SK-N-MC (cell line): ENCODE results near the gene BAG3.

ENCODE experiments used
- DNase-seq: peaks from one replicate; pipeline ENCODE4 v3.0.0-alpha.2; 2011; ENCODE audit warnings: low read depth, low spot score
- H3K27ac ChIP-seq: fragments of 200-600 bp; sonication (generic); 2 replicates; pipeline ENCODE4 v1.5.1; 2016; ENCODE audit warnings: mixed run types
- H3K36me3 ChIP-seq: fragments of 200-600 bp; sonication (generic); 2 replicates; pipeline ENCODE4 v1.6.1; 2017; ENCODE audit warnings: antibody characterized with exemption, low read length, mixed read lengths; ENCODE audit not compliant: insufficient read depth
- H3K4me3 ChIP-seq: fragments of 200-600 bp; sonication (generic); 2 replicates; pipeline ENCODE4 v1.5.1; 2016
- H3K9ac ChIP-seq: fragments of 200-600 bp; sonication (generic); 2 replicates; pipeline ENCODE4 v1.8.0; 2017; ENCODE audit warnings: mixed run types, mixed read lengths; ENCODE audit not compliant: insufficient read length
- H3K9me3 ChIP-seq: fragments of 200-600 bp; sonication (generic); 2 replicates; pipeline ENCODE4 v1.6.1; 2017; ENCODE audit warnings: low read depth, mild to moderate bottlenecking, antibody characterized with exemption, low read length, moderate library complexity, mixed read lengths
- EZH2 ChIP-seq: fragments of 200-600 bp; sonication (generic); IDR thresholded peaks from one replicate; pipeline ENCODE4 v1.6.1; 2017; ENCODE audit warnings: antibody characterized with exemption
- FOXP2 ChIP-seq: optimal IDR thresholded peaks from 2 replicates; pipeline ENCODE3; 2011; ENCODE audit warnings: mild to moderate bottlenecking, moderate library complexity; ENCODE audit not compliant: insufficient read depth; ENCODE audit errors: extremely low read length, control extremely low read depth
- POLR2AphosphoS5 ChIP-seq: IDR thresholded peaks from 2 replicates; pipeline ENCODE4 v1.6.1; 2012; ENCODE audit warnings: mild to moderate bottlenecking, low read depth, low read length, borderline replicate concordance

The BAG3 gene

DNA sequence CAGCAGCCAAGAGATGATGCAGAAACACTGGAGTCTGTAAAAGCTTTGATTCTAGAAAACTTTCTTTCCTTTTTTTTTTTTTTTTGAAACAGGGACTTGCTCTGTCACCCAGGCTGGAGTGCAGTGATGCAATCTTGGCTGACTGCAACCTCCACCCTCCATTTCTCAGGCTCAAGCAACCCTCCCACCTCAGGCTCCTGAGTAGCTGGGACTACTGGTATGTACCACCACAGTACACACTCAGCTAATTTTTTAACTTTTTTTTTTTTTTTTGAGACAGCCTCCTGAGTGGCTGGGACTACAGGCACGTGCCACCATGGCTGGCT lies 17.0 kb upstream of the BAG3 start:
- no peak overlapping the region for H3K9ac ChIP-seq
- H3K4me3 ChIP-seq: no peak overlapping the region
- H3K27ac ChIP-seq: 0 out of 2 replicates have a peak overlapping the region, but pooled peaks have one; percentile 36
- H3K36me3 ChIP-seq: no peaks in the 10 kb centered on the region
- DNase-seq: no peak
- no peak for TF ChIP-seq FOXP2
- TF ChIP-seq POLR2AphosphoS5: no peak
- TF ChIP-seq EZH2: no peak
- no peaks in the 10 kb centered on the region for H3K9me3 ChIP-seq

DNA sequence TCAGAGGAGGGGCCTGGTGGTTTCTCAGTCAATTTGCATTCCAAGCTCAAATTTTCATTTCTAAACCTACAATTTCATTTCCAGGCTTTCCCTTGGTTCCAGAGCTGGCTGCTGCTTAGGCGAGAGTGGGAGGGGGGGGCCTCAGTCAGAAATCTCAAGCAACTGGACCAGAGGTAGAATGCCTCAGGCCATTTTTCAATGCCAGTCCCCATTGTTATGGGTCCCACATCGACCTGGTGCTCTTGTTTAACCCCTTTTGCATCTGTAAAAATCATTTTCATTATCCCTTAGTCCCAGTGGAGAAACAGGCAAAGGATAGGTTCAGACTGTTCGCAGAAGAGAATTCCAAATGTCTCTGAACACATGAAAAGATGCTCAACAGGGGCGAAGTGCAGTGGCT lies 13.5 kb upstream of the BAG3 start:
- Histone ChIP-seq H3K9me3 (no peaks in the 10 kb centered on the region), H3K27ac (no peak overlapping the region), H3K36me3 (no peaks in the 10 kb centered on the region), H3K9ac (no peak overlapping the region), H3K4me3 (no peak overlapping the region)
- TF ChIP-seq EZH2 (no peak), POLR2AphosphoS5 (no peak), FOXP2 (no peak)
- DNase-seq: no peak

DNA sequence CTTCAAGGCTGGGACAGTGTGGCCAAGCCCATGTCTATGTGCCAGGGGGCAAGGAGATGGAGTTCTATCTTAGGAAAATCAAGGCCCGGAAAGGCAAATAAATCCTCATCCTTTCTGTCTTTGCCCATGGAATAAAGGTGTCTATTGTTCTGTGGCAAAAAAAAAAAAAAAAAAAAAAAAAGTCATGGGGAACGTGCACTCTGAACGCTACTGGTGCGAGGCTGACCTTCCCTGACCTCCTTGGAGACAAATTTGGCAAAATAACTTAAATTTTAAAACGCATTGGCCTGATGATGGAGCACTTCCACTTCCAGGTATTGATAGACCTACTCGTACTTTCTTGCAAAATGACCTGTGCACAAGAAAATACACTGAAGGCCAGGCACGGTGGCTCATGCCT lies 12.2 kb upstream of the BAG3 start:
- Histone ChIP-seq H3K4me3 (no peak overlapping the region), H3K27ac (no peak overlapping the region), H3K36me3 (no peaks in the 10 kb centered on the region), H3K9me3 (no peaks in the 10 kb centered on the region), H3K9ac (no peak overlapping the region)
- DNase-seq: no peak
- TF ChIP-seq FOXP2: no peak
- TF ChIP-seq EZH2: no peak
- TF ChIP-seq POLR2AphosphoS5: no peak

GRCh38 chr10:119640384-119640783 lies 10.8 kb upstream of the BAG3 start:
- Histone ChIP-seq H3K27ac (no peak overlapping the region), H3K36me3 (no peaks in the 10 kb centered on the region), H3K9ac (no peak overlapping the region), H3K4me3 (no peak overlapping the region), H3K9me3 (no peaks in the 10 kb centered on the region)
- TF ChIP-seq EZH2 (no peak), FOXP2 (no peak)
- DNase-seq: no peak

DNA sequence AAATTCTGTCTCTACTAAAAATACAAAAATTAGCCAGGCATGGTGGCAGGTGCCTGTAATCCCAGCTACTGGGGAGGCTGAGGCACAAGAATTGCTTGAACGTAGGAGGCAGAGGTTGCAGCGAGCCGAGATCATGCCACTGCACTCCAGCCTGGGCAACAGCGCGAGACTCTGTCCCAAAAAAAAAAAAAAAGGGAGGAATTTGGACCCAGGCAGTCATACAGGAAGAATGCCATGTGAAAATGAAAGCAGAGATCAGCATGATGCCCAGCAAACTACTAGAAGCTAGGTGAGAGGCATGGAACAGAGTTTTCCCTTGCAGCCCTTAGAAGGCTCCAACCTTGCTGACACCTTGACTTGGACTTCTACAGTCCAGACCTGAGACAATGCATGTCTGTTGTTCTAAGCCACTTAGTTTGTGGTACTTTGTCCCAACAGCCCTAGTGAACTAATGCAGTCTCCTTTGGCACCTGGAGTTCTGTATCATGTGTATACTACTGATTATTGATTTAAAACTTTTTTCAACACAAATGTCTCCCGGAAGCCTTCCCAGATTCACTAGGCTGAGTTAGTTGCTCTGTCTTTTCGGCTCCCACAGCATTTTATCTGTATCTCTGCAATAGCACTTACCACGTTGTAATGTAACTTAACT lies 10.2 kb upstream of the BAG3 start:
- Histone ChIP-seq H3K9ac (no peak overlapping the region), H3K9me3 (no peaks in the 10 kb centered on the region), H3K27ac (no peak overlapping the region), H3K4me3 (no peak overlapping the region), H3K36me3 (no peaks in the 10 kb centered on the region)
- no peak for DNase-seq
- TF ChIP-seq EZH2: no peak

GRCh38 chr10:119642556-119643111 lies 8.5 kb upstream of the BAG3 start:
- no peak overlapping the region for H3K9ac ChIP-seq
- H3K27ac ChIP-seq: no peak overlapping the region
- no peak overlapping the region for H3K4me3 ChIP-seq
- TF ChIP-seq FOXP2 (no peak), EZH2 (no peak), POLR2AphosphoS5 (no peak)
- H3K9me3 ChIP-seq: no peaks in the 10 kb centered on the region
- no peak for DNase-seq
- no peaks in the 10 kb centered on the region for H3K36me3 ChIP-seq

DNA sequence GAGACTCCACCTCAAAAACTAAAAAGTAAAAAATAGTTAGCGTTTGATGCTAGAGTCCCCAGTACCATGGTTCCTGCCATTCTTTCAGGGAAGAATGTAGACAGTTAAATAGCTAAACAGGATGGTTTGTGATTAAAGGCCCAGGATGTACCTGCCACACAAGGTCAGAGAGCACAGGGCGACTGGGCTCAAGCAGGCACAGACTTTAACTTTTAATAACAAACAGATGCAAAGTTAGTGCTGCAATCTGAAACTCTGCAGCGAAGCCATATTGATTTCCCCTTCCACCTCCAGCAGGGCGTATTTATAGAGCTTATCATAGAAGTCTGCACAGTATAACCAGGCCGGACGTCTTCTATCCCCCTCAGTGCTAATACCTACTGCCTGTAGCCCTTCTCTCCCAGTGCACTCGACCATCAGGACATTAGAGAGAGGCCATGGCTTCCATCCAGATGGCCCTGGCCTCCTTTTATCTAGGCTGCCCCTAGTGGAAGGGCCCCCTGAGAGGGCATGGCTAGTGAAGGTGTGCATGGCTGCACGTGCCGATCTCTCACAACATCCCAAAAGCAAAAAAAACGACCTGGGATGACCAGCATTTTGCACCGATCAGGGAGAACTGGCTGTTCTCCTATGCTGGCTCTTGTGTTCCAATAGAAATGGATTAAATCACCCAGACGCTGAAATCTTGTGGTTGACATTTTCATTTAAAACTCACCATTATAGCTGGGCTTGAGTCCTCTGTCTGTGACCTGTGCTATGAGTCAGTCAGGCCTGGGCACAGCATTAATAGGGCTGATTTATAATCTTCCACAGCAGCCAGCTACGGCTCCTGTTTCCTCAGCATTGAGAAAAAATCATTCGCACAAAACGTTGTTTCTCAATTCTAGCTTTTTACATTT lies 7.6 kb upstream of the BAG3 start:
- H3K4me3 ChIP-seq: no peak overlapping the region
- no peak for TF ChIP-seq FOXP2
- no peak for TF ChIP-seq EZH2
- no peak for TF ChIP-seq POLR2AphosphoS5
- no peaks in the 10 kb centered on the region for H3K36me3 ChIP-seq
- no peak for DNase-seq
- no peak overlapping the region for H3K9ac ChIP-seq
- no peak overlapping the region for H3K27ac ChIP-seq
- no peaks in the 10 kb centered on the region for H3K9me3 ChIP-seq

DNA sequence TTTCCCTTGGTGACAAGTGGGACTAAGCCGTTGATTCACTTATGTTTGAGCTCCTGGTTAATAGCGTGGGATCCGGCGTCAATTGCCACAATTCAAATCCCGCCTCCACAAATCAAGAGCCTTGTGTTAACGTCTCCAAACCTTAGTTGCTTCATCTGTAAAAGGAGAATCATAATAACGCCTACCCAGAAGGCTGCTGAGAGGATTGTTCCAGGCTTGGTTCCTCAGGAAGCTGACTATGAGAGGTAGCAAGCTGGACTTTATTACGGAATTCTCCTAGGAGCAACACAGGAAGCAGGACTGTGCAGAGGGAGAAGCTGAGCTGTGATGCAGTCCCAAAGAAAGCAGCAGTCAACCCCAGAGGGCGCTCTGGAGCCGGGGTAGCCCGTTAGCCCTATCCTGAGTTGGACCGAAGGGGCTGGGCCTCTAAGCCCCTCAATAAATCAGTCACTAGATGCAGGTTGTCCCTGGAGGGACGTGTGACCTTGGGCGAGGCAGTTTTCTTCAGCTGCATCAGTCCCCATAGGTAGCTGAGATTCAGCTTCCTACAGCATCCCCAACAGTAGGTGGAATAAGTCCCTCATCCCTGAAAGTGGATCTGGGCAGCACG lies 6.9 kb upstream of the BAG3 start:
- Histone ChIP-seq H3K27ac (no peak overlapping the region), H3K4me3 (no peak overlapping the region), H3K9ac (no peak overlapping the region), H3K36me3 (no peaks in the 10 kb centered on the region), H3K9me3 (no peaks in the 10 kb centered on the region)
- TF ChIP-seq POLR2AphosphoS5: no peak
- TF ChIP-seq EZH2: no peak
- TF ChIP-seq FOXP2: no peak
- no peak for DNase-seq
